Raji (cell line): ENCODE data around the gene FECH.

Experiments
- POLR2A ChIP-seq: IDR thresholded peaks from 2 replicates; pipeline ENCODE4 v1.6.1; 2011; ENCODE audit warnings: low read depth, low read length, control low read depth; ENCODE audit not compliant: insufficient read depth

FECH gene

GRCh38 chr18:57587098-57587661, 678 bp upstream of the FECH start:
- no peak for TF ChIP-seq POLR2A

- no peak for TF ChIP-seq POLR2A
These were observed 649 bp downstream of the FECH start for GRCh38 chr18:57585855-57586250.

GRCh38 chr18:57585421-57585820, 1.1 kb downstream of the FECH start:
- no peak for TF ChIP-seq POLR2A

GRCh38 chr18:57584444-57584843, 2.1 kb downstream of the FECH start:
- TF ChIP-seq POLR2A: no peak

- no peak for TF ChIP-seq POLR2A
These were observed 3.1 kb downstream of the FECH start for GRCh38 chr18:57583297-57583835.

GRCh38 chr18:57581301-57581934, 5.1 kb downstream of the FECH start:
- TF ChIP-seq POLR2A: no peak

GRCh38 chr18:57579934-57580333, 6.6 kb downstream of the FECH start:
- TF ChIP-seq POLR2A: no peak

- no peak for TF ChIP-seq POLR2A
These were observed 10.2 kb downstream of the FECH start for GRCh38 chr18:57576316-57576715.

- TF ChIP-seq POLR2A: no peak
These were observed 11.0 kb downstream of the FECH start for GRCh38 chr18:57575542-57575941.

- no peak for TF ChIP-seq POLR2A
These were observed 11.6 kb downstream of the FECH start for GRCh38 chr18:57574866-57575265.

GRCh38 chr18:57570162-57570561, 16.3 kb downstream of the FECH start:
- no peak for TF ChIP-seq POLR2A

GRCh38 chr18:57569133-57569532, 17.4 kb downstream of the FECH start:
- TF ChIP-seq POLR2A: no peak

- TF ChIP-seq POLR2A: no peak
These were observed 24.6 kb downstream of the FECH start for GRCh38 chr18:57561728-57562423.

GRCh38 chr18:57561261-57561660, 25.2 kb downstream of the FECH start:
- no peak for TF ChIP-seq POLR2A

- TF ChIP-seq POLR2A: no peak
These were observed 27.2 kb downstream of the FECH start for GRCh38 chr18:57559314-57559713.

- no peak for TF ChIP-seq POLR2A
These were observed 31.4 kb downstream of the FECH start for GRCh38 chr18:57555134-57555533.
